ENCODE measurements around the gene TRAF7.

TRAF7 gene

DNA sequence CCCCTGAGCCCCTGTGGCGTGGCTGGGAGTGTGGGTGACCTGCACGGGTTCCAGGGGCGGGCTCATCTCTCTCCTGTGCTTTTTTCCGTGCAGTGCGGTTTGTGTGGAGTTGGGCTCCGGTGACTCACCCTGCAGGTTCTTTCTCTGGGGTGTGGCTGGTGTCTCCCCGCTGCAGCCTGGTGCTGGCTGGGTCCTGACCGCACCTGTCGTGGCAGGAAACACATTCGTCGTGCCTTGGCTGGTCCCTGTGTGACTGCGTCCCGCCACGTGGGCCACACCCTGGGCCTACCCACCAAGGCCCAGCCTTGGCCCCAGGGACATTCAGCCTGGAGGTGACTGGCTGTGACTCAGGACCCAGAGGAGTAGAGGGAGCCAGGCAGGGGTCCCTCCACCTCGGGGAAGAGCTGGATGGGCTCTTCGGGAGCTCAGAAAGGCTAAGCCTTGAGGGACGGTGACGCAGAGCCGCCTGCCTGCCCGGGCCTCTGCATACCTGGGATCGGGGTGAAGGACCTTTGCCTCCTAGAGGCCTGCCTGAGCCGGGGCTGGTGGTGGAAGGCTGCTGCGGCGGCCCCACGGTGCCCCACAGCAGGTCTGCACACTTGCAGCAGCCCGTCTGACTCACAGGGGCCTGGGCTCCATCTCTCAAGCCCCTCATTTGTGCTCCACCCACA lies 7.8 kb downstream of the TRAF7 start:
- H3K4me1 Mint-ChIP-seq = peaks cover 24% of the 10 kb centered on the region
- ATAC-seq (no peak), DNase-seq (no peak)
- H3K27me3 Mint-ChIP-seq = no peaks in the 10 kb centered on the region
- no peak overlapping the region for H3K4me3 Mint-ChIP-seq
- peak overlapping the region; percentile 43 to 82 for H3K27ac Mint-ChIP-seq
- H3K9me3 Mint-ChIP-seq = no peaks in the 10 kb centered on the region

GRCh38 chr16:2165861-2166260 lies 10.3 kb downstream of the TRAF7 start:
- ATAC-seq (no peak), DNase-seq (no peak)
- Mint-ChIP-seq H3K4me3 (no peak overlapping the region), H3K9me3 (no peaks in the 10 kb centered on the region), H3K27ac (peak overlapping the region in 1 of 2 donors; percentile 90), H3K4me1 (peaks cover 14% of the 10 kb centered on the region), H3K27me3 (no peaks in the 10 kb centered on the region)

GRCh38 chr16:2166263-2167067 lies 10.9 kb downstream of the TRAF7 start:
- no peak for ATAC-seq
- no peak for DNase-seq
- Mint-ChIP-seq H3K9me3 (no peaks in the 10 kb centered on the region), H3K27ac (peak overlapping the region in 1 of 2 donors; percentile 90), H3K4me3 (no peak overlapping the region), H3K4me1 (peaks cover 14% of the 10 kb centered on the region), H3K27me3 (no peaks in the 10 kb centered on the region)

DNA sequence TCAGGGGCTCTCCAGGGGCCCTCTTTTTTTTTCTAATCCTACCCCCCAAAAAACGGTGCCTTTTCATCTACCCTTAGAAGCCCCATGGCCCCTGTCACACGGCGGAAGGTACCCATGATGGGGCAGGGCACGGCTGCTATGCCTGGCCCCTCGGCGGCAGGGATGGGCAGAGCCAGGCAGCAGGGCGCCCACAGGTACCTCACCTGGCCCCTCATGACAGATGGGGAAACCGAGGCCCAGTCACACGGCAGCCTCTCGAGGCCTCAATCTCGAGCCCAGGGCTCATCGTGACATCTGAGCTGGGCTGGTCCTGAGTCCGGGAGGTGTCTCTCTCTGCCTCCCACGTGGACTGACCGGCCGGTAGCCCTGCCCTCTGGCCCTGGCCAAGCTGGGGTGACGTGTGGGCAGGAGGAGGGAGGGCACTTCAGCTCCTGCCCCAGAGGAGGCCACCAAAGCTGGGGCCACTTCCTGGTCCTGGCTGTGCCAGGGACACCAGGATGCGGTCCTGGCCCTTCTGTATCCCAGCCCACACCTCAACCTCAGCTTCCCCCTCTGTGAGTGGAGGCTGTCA lies 11.6 kb downstream of the TRAF7 start:
- Mint-ChIP-seq H3K4me1 (peaks cover 7% of the 10 kb centered on the region), H3K27ac (peak overlapping the region in 1 of 2 donors; percentile 9), H3K4me3 (no peak overlapping the region), H3K9me3 (no peaks in the 10 kb centered on the region), H3K27me3 (no peaks in the 10 kb centered on the region)
- ATAC-seq (no peak), DNase-seq (no peak)

DNA sequence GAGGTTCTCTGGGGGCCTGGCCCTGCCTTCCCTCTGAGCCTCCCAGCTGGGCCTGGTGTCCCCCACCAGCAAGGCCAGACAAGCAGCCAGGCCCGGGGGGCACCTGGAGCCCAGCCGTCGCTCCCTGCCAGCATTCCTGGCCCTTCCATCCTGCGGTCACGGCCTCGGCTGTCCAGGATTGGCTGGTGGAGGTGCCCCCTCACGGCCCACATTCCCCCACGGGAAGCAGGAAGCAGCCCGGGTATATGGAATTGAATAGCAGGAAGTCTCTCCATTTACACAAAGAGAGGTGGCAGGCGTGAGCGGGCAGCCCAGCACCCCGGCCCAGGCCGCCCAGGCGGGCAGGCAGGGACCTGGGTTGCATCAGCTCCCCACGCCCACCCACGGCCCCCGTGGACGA lies 14.5 kb downstream of the TRAF7 start:
- Mint-ChIP-seq H3K27ac (no peak overlapping the region), H3K9me3 (no peaks in the 10 kb centered on the region), H3K27me3 (no peaks in the 10 kb centered on the region), H3K4me3 (no peak overlapping the region), H3K4me1 (no peaks in the 10 kb centered on the region)
- DNase-seq (no peak), ATAC-seq (no peak)

- peak; percentile 8 for ATAC-seq
- no peaks in the 10 kb centered on the region for H3K4me1 Mint-ChIP-seq
- peak overlapping the region in 1 of 2 donors; percentile 34 for H3K27ac Mint-ChIP-seq
- no peak overlapping the region for H3K4me3 Mint-ChIP-seq
- DNase-seq = no peak
- no peaks in the 10 kb centered on the region for H3K27me3 Mint-ChIP-seq
- no peaks in the 10 kb centered on the region for H3K9me3 Mint-ChIP-seq
These were observed 15.2 kb downstream of the TRAF7 start for GRCh38 chr16:2170587-2171435.

DNA sequence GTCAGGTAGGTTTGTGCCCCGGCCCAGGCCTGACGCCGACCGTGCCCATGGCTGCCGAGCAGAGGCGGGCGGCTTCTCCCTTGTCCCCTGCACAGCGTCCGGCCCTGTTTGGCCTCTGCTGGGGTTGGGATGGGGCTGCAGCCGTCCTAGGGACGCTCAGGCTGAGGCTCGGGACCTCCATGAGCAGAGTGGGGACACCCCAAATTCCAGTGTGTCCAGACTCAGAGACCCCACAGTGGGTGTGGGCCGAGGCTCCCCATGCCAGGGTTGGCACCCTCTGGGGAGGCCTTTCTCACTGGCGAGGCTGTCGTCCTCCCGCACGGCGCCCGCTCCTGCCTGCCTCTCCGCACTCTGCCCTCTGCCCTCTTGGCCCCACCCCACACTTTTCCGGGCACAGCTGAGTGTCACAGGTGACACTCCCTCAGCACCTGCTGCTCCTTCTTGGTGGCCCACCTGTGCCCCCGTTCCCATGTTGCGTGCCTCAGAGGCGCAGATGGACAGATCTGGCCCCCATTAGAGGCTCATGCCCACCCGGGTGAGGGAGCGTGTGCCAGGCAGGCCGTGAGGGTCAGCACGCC lies 16.1 kb downstream of the TRAF7 start:
- no peaks in the 10 kb centered on the region for H3K4me1 Mint-ChIP-seq
- H3K4me3 Mint-ChIP-seq = no peak overlapping the region
- ATAC-seq (no peak), DNase-seq (no peak)
- H3K27me3 Mint-ChIP-seq = no peaks in the 10 kb centered on the region
- H3K27ac Mint-ChIP-seq = no peak overlapping the region
- H3K9me3 Mint-ChIP-seq = no peaks in the 10 kb centered on the region

GRCh38 chr16:2172688-2173335 lies 17.2 kb downstream of the TRAF7 start:
- no peak overlapping the region for H3K27ac Mint-ChIP-seq
- no peaks in the 10 kb centered on the region for H3K4me1 Mint-ChIP-seq
- DNase-seq (no peak), ATAC-seq (no peak)
- no peak overlapping the region for H3K4me3 Mint-ChIP-seq
- H3K9me3 Mint-ChIP-seq = no peaks in the 10 kb centered on the region
- H3K27me3 Mint-ChIP-seq = no peaks in the 10 kb centered on the region

GRCh38 chr16:2173366-2173765 lies 17.8 kb downstream of the TRAF7 start:
- Mint-ChIP-seq H3K27me3 (no peaks in the 10 kb centered on the region), H3K4me3 (no peak overlapping the region), H3K4me1 (no peaks in the 10 kb centered on the region), H3K27ac (no peak overlapping the region), H3K9me3 (no peaks in the 10 kb centered on the region)
- DNase-seq = no peak
- no peak for ATAC-seq

GRCh38 chr16:2173916-2174315 lies 18.3 kb downstream of the TRAF7 start:
- Mint-ChIP-seq H3K27me3 (no peaks in the 10 kb centered on the region), H3K4me1 (no peaks in the 10 kb centered on the region), H3K27ac (peak overlapping the region in 1 of 2 donors; percentile 7), H3K9me3 (no peaks in the 10 kb centered on the region), H3K4me3 (no peak overlapping the region)
- ATAC-seq (no peak), DNase-seq (no peak)

GRCh38 chr16:2174396-2175131 lies 19.0 kb downstream of the TRAF7 start:
- H3K4me3 Mint-ChIP-seq = no peak overlapping the region
- no peaks in the 10 kb centered on the region for H3K27me3 Mint-ChIP-seq
- DNase-seq (no peak), ATAC-seq (no peak)
- no peaks in the 10 kb centered on the region for H3K9me3 Mint-ChIP-seq
- no peaks in the 10 kb centered on the region for H3K4me1 Mint-ChIP-seq
- H3K27ac Mint-ChIP-seq = peak overlapping the region in 1 of 2 donors; percentile 59

GRCh38 chr16:2175454-2175853 lies 19.9 kb downstream of the TRAF7 start:
- Mint-ChIP-seq H3K4me1 (no peaks in the 10 kb centered on the region), H3K9me3 (no peaks in the 10 kb centered on the region), H3K4me3 (no peak overlapping the region), H3K27me3 (no peaks in the 10 kb centered on the region), H3K27ac (no peak overlapping the region)
- no peak for DNase-seq
- ATAC-seq = no peak

- no peaks in the 10 kb centered on the region for H3K4me1 Mint-ChIP-seq
- H3K27me3 Mint-ChIP-seq = no peaks in the 10 kb centered on the region
- H3K9me3 Mint-ChIP-seq = no peaks in the 10 kb centered on the region
- H3K4me3 Mint-ChIP-seq = no peak overlapping the region
- no peak for DNase-seq
- H3K27ac Mint-ChIP-seq = no peak overlapping the region
- ATAC-seq = no peak
These were observed 20.5 kb downstream of the TRAF7 start for GRCh38 chr16:2176047-2176446.

DNA sequence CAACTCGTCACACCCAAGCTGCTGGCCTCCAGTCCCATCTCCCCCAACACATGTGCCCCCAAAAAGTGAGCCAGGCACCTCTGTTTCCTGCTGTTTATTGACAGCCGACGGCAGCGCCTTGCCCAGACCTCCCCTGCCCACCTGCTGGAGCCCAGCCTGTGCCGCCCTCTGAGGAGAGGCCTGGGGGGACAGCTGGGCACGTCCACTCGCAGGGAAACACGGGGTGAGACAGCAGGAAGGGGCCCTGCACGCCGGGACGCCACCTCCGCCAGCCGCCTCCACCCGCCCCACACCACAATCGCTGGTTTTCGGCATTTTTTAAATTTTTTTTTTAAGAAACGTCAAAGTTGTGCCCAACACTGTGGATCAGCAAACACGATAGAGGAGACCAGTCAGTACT lies 21.5 kb downstream of the TRAF7 start:
- H3K9me3 Mint-ChIP-seq = no peaks in the 10 kb centered on the region
- no peak overlapping the region for H3K27ac Mint-ChIP-seq
- H3K4me1 Mint-ChIP-seq = no peaks in the 10 kb centered on the region
- ATAC-seq (no peak), DNase-seq (no peak)
- H3K4me3 Mint-ChIP-seq = no peak overlapping the region
- no peaks in the 10 kb centered on the region for H3K27me3 Mint-ChIP-seq
